ENCODE results near the gene PACSIN1.
A peak's percentile ranks its signal among the peaks of the same experiment; 100 is the strongest.

PACSIN1 gene

GRCh38 chr6:34515473-34516387, 49.9 kb downstream of the PACSIN1 start:
- no peak for DNase-seq

- no peak for DNase-seq
Observed at GRCh38 chr6:34516391-34517324, 50.8 kb downstream of the PACSIN1 start.

GRCh38 chr6:34517461-34517881, 51.6 kb downstream of the PACSIN1 start:
- no peak for DNase-seq

- DNase-seq: no peak
Observed at GRCh38 chr6:34517966-34518365, 52.1 kb downstream of the PACSIN1 start.

GRCh38 chr6:34518669-34519365, 52.9 kb downstream of the PACSIN1 start:
- no peak for DNase-seq

- DNase-seq: no peak
Observed at GRCh38 chr6:34519971-34520644, 54.2 kb downstream of the PACSIN1 start.

- no peak for DNase-seq
Observed at GRCh38 chr6:34520645-34521462, 55.0 kb downstream of the PACSIN1 start.

GRCh38 chr6:34521463-34522285, 55.8 kb downstream of the PACSIN1 start:
- no peak for DNase-seq

- DNase-seq: no peak
Observed at GRCh38 chr6:34522761-34523160, 56.9 kb downstream of the PACSIN1 start.

- no peak for DNase-seq
Observed at GRCh38 chr6:34523441-34524206, 57.7 kb downstream of the PACSIN1 start.

GRCh38 chr6:34524499-34524898, 58.6 kb downstream of the PACSIN1 start:
- DNase-seq: no peak

GRCh38 chr6:34524971-34525370, 59.1 kb downstream of the PACSIN1 start:
- DNase-seq: no peak

- no peak for DNase-seq
Observed at GRCh38 chr6:34525431-34526175, 59.7 kb downstream of the PACSIN1 start.

GRCh38 chr6:34526241-34526972, 60.5 kb downstream of the PACSIN1 start:
- DNase-seq: peak; percentile 50

- DNase-seq: peak; percentile 93
Observed at GRCh38 chr6:34526992-34527728, 61.3 kb downstream of the PACSIN1 start.

- peak; percentile 25 for DNase-seq
Observed at GRCh38 chr6:34527751-34528670, 62.1 kb downstream of the PACSIN1 start.

Measured in left hindlimb (tissue), 1 donor.